ENCODE data around the gene STKLD1. TPM values are rescaled to one million over a fixed set of nuclear protein-coding genes. Genes with fewer than 3 reads are reported as not detected.
A peak's percentile ranks its signal among the peaks of the same experiment; 100 is the strongest.

STKLD1 gene
- total RNA-seq, 3 donors from 2014 or later = 0.41 to 1.4 (median 1.3) TPM

- no peaks in the 10 kb centered on the region for H3K36me3 ChIP-seq (ENCODE audit: low read depth)
- H3K4me1 ChIP-seq (ENCODE audit: low read depth) = no peaks in the 10 kb centered on the region
Observed at GRCh38 chr9:133396952-133397351, 20.8 kb downstream of the STKLD1 start.

GRCh38 chr9:133397370-133397769 lies 21.2 kb downstream of the STKLD1 start:
- Histone ChIP-seq H3K9me3 (no peaks in the 10 kb centered on the region), H3K4me1 (ENCODE audit: low read depth) (no peaks in the 10 kb centered on the region), H3K36me3 (ENCODE audit: low read depth) (no peaks in the 10 kb centered on the region), H3K4me3 (no peak overlapping the region)
- no peak for ATAC-seq
- no peak for DNase-seq
- intact Hi-C loops (cut with DNase I, micrococcal nuclease) = no loop called here
- no peak for TF ChIP-seq CTCF (IDR thresholded peaks at IDR 0.05)

More at GRCh38 chr9:133396952-133397351, 20.8 kb downstream of the STKLD1 start:
- Histone ChIP-seq H3K9me3 (no peaks in the 10 kb centered on the region), H3K4me3 (no peak overlapping the region)
- intact Hi-C loops (cut with DNase I, micrococcal nuclease) = no loop called here
- TF ChIP-seq CTCF (IDR thresholded peaks at IDR 0.05) = no peak
- ATAC-seq (peak; percentile 26), DNase-seq (peak in 2 of 3 donors; percentile 25 to 53)

- intact Hi-C loops (cut with DNase I, micrococcal nuclease) = no loop called here
- no peak for ATAC-seq
- no peak for DNase-seq
Observed at GRCh38 chr9:133397895-133398294, 21.7 kb downstream of the STKLD1 start.

GRCh38 chr9:133400292-133400691 lies 24.1 kb downstream of the STKLD1 start:
- Histone ChIP-seq H3K4me1 (ENCODE audit: low read depth) (no peaks in the 10 kb centered on the region), H3K36me3 (ENCODE audit: low read depth) (no peaks in the 10 kb centered on the region), H3K4me3 (no peak overlapping the region), H3K9me3 (no peaks in the 10 kb centered on the region)
- DNase-seq = no peak
- TF ChIP-seq CTCF (IDR thresholded peaks at IDR 0.05) = no peak
- ATAC-seq = no peak
- intact Hi-C loops (cut with DNase I, micrococcal nuclease) = no loop called here

More at GRCh38 chr9:133397895-133398294, 21.7 kb downstream of the STKLD1 start:
- H3K4me1 ChIP-seq (ENCODE audit: low read depth) = no peaks in the 10 kb centered on the region
- H3K36me3 ChIP-seq (ENCODE audit: low read depth) = no peaks in the 10 kb centered on the region
- H3K4me3 ChIP-seq = no peak overlapping the region
- no peak for TF ChIP-seq CTCF (IDR thresholded peaks at IDR 0.05)
- H3K9me3 ChIP-seq = no peaks in the 10 kb centered on the region

- Histone ChIP-seq H3K4me1 (ENCODE audit: low read depth) (no peaks in the 10 kb centered on the region), H3K4me3 (no peak overlapping the region), H3K9me3 (no peaks in the 10 kb centered on the region), H3K36me3 (ENCODE audit: low read depth) (no peaks in the 10 kb centered on the region)
- no peak for TF ChIP-seq CTCF (IDR thresholded peaks at IDR 0.05)
- ATAC-seq = no peak
- intact Hi-C loops (cut with DNase I, micrococcal nuclease) = no loop called here
- DNase-seq = no peak
Observed at GRCh38 chr9:133401588-133401987, 25.4 kb downstream of the STKLD1 start.

- intact Hi-C loops (cut with DNase I, micrococcal nuclease) = no loop called here
- DNase-seq = no peak
- H3K4me1 ChIP-seq (ENCODE audit: low read depth) = no peaks in the 10 kb centered on the region
- H3K4me3 ChIP-seq = no peak overlapping the region
- no peak for ATAC-seq
- H3K9me3 ChIP-seq = no peaks in the 10 kb centered on the region
- H3K36me3 ChIP-seq (ENCODE audit: low read depth) = no peaks in the 10 kb centered on the region
- no peak for TF ChIP-seq CTCF (IDR thresholded peaks at IDR 0.05)
Observed at GRCh38 chr9:133402689-133403088, 26.5 kb downstream of the STKLD1 start.

All from mucosa of descending colon (tissue), 3 donors.